Measurements from ENCODE around the gene LRRC8E. TPM values are rescaled to one million over a fixed set of nuclear protein-coding genes. Genes with fewer than 3 reads are reported as not detected.

LRRC8E gene
- total and polyA plus RNA-seq, 3 donors from 2014 or later = 0.79 to 1.4 (median 0.92) TPM

GRCh38 chr19:7903244-7904073, 15.1 kb downstream of the LRRC8E start, which contains the start of gene MAP2K7:
Gene MAP2K7 (plus strand): TSS chr19:7903877. CDS start chr19:7903945, 68 bp downstream.
- DNase-seq = peak; percentile 99
- Histone ChIP-seq H3K4me1 (peaks cover 24% of the 10 kb centered on the region), H3K4me3 (peak within 1 kb of the TSS; percentile 81 to 91), H3K27ac (peak within 1 kb of the TSS; percentile 90 to 92), H3K36me3 (ENCODE audit: low read depth, missing control alignments) (no peaks in the 10 kb centered on the region), H3K9me3 (no peaks in the 10 kb centered on the region), H3K27me3 (no peaks in the 10 kb centered on the region)
- intact Hi-C loops (cut with DNase I; ENCODE audit: low total_unique reads) = no loop called here
- peak; percentile 21 for TF ChIP-seq POLR2A (IDR thresholded peaks at IDR 0.05)
- peak; percentile 38 to 78 (median 75) for TF ChIP-seq CTCF (IDR thresholded peaks at IDR 0.05)
- WGBS, 2 donors = 0 to 1% methylated on average over 17 to 59 of the region's 89 CpGs

GRCh38 chr19:7904074-7905020, 16.0 kb downstream of the LRRC8E start:
- Histone ChIP-seq H3K4me1 (peaks cover 24% of the 10 kb centered on the region), H3K9me3 (no peaks in the 10 kb centered on the region), H3K36me3 (ENCODE audit: low read depth, missing control alignments) (no peaks in the 10 kb centered on the region), H3K27ac (peak overlapping the region; percentile 90 to 92), H3K27me3 (no peaks in the 10 kb centered on the region), H3K4me3 (peak overlapping the region; percentile 81 to 91)
- intact Hi-C loops (cut with DNase I; ENCODE audit: low total_unique reads) = no loop called here
- DNase-seq = no peak
- WGBS, 2 donors = 7 to 26% methylated on average over 15 to 65 of the region's 68 CpGs
- TF ChIP-seq CTCF (IDR thresholded peaks at IDR 0.05) = no peak

- H3K4me1 ChIP-seq = peaks cover 24% of the 10 kb centered on the region
Measured at GRCh38 chr19:7905268-7905667, 17.0 kb downstream of the LRRC8E start.

GRCh38 chr19:7905859-7906258, 17.5 kb downstream of the LRRC8E start:
- intact Hi-C loops (cut with DNase I; ENCODE audit: low total_unique reads) = no loop called here
- DNase-seq = no peak
- 86 to 93% methylated on average over 10 of the region's 10 CpGs for WGBS, 2 donors
- Histone ChIP-seq H3K27ac (no peak overlapping the region), H3K36me3 (ENCODE audit: low read depth, missing control alignments) (no peaks in the 10 kb centered on the region), H3K4me1 (peaks cover 24% of the 10 kb centered on the region), H3K27me3 (no peaks in the 10 kb centered on the region), H3K9me3 (no peaks in the 10 kb centered on the region), H3K4me3 (no peak overlapping the region)
- no peak for TF ChIP-seq POLR2A (IDR thresholded peaks at IDR 0.05)
- no peak for TF ChIP-seq CTCF (IDR thresholded peaks at IDR 0.05)

More at GRCh38 chr19:7905268-7905667, 17.0 kb downstream of the LRRC8E start:
- H3K27me3 ChIP-seq = no peaks in the 10 kb centered on the region
- TF ChIP-seq POLR2A (IDR thresholded peaks at IDR 0.05) (no peak), CTCF (IDR thresholded peaks at IDR 0.05) (no peak)
- no peak overlapping the region for H3K4me3 ChIP-seq
- DNase-seq = no peak
- intact Hi-C loops (cut with DNase I; ENCODE audit: low total_unique reads) = no loop called here
- 63 to 73% methylated on average over 7 to 9 of the region's 10 CpGs for WGBS, 2 donors
- H3K9me3 ChIP-seq = no peaks in the 10 kb centered on the region
- H3K27ac ChIP-seq = no peak overlapping the region
- H3K36me3 ChIP-seq (ENCODE audit: low read depth, missing control alignments) = no peaks in the 10 kb centered on the region
